ENCODE data around the gene OR51M1.
"Not testable (repeated sequence)": the region's sequence is repeated elsewhere in the genome, so short reads cannot be mapped to it uniquely, and the experiment has no call there.

The OR51M1 gene

GRCh38 chr11:5383576-5383975 is at the start of gene OR51M1:
Gene OR51M1, plus strand, starts transcription at chr11:5383812. Its CDS starts 5,587 bp downstream, at chr11:5389399.
- no peak for DNase-seq

GRCh38 chr11:5335170-5335569 is 48.4 kb upstream of the OR51M1 start:
- no peak for DNase-seq

GRCh38 chr11:5336331-5336730 is 47.3 kb upstream of the OR51M1 start:
- no peak for DNase-seq

- not testable (repeated sequence) for DNase-seq
These were observed 46.4 kb upstream of the OR51M1 start for GRCh38 chr11:5337253-5337652.

- DNase-seq: no peak
These were observed 43.8 kb upstream of the OR51M1 start for GRCh38 chr11:5339771-5340322.

- DNase-seq: no peak
These were observed 39.9 kb upstream of the OR51M1 start, which contains the start of gene OR51B5 for GRCh38 chr11:5343474-5344335. Gene OR51B5, minus strand, starts transcription at chr11:5343524. Its CDS starts 0 bp downstream, at chr11:5343524.

- DNase-seq: no peak
These were observed 37.8 kb upstream of the OR51M1 start for GRCh38 chr11:5345831-5346230.

- DNase-seq: no peak
These were observed 34.9 kb upstream of the OR51M1 start for GRCh38 chr11:5348551-5349194.

- DNase-seq: no peak
These were observed 34.1 kb upstream of the OR51M1 start for GRCh38 chr11:5349550-5349949.

- no peak for DNase-seq
These were observed 32.4 kb upstream of the OR51M1 start, which contains the start of gene OR51B6 for GRCh38 chr11:5351208-5351607. Gene OR51B6, plus strand, starts transcription at chr11:5351508. Its CDS starts 0 bp downstream, at chr11:5351508.

- DNase-seq: not testable (repeated sequence)
These were observed 27.6 kb upstream of the OR51M1 start for GRCh38 chr11:5356031-5356430.

GRCh38 chr11:5362017-5362625 is 21.5 kb upstream of the OR51M1 start:
- DNase-seq: no peak

GRCh38 chr11:5363679-5364078 is 19.9 kb upstream of the OR51M1 start:
- DNase-seq: no peak

- no peak for DNase-seq
These were observed 19.4 kb upstream of the OR51M1 start for GRCh38 chr11:5364214-5364613.

- not testable (repeated sequence) for DNase-seq
These were observed 17.2 kb upstream of the OR51M1 start for GRCh38 chr11:5366365-5366764.

- no peak for DNase-seq
These were observed 16.8 kb upstream of the OR51M1 start for GRCh38 chr11:5366856-5367255.

- DNase-seq: no peak
These were observed 16.1 kb upstream of the OR51M1 start for GRCh38 chr11:5367448-5368074.

GRCh38 chr11:5368502-5369043 is 15.0 kb upstream of the OR51M1 start:
- no peak for DNase-seq

GRCh38 chr11:5369789-5370188 is 13.8 kb upstream of the OR51M1 start:
- DNase-seq: no peak

GRCh38 chr11:5380740-5381342 is 2.8 kb upstream of the OR51M1 start:
- no peak for DNase-seq

GRCh38 chr11:5384335-5384734 is 723 bp downstream of the OR51M1 start:
- DNase-seq: no peak

- no peak for DNase-seq
These were observed 6.6 kb downstream of the OR51M1 start for GRCh38 chr11:5390210-5390609.
